Endodermal cell (in vitro differentiated cells): Measurements from ENCODE around the gene CIB4. TPM values are rescaled to one million over a fixed set of nuclear protein-coding genes. Genes with fewer than 3 reads are reported as not detected.
A peak's percentile ranks its signal among the peaks of the same experiment; 100 is the strongest.
"Not testable (repeated sequence)": the region's sequence is repeated elsewhere in the genome, so short reads cannot be mapped to it uniquely, and the experiment has no call there.

ENCODE experiments used
- DNase-seq: peaks from one replicate; pipeline ENCODE4 v3.0.0-alpha.2; 2017
- H3K27ac ChIP-seq: 2 replicates; pipeline ENCODE4 v1.5.1; 2013; ENCODE audit warnings: mild to moderate bottlenecking, low read depth, low read length, moderate library complexity
- H3K27me3 ChIP-seq: 2 replicates; pipeline ENCODE4 v1.6.1; 2013; ENCODE audit warnings: mild to moderate bottlenecking, low read length, moderate library complexity; ENCODE audit not compliant: insufficient read depth, control insufficient read depth, poor library complexity, severe bottlenecking
- H3K36me3 ChIP-seq: 2 replicates; pipeline ENCODE4 v1.7.0; 2013; ENCODE audit warnings: mild to moderate bottlenecking, low read length, moderate library complexity; ENCODE audit not compliant: control insufficient read depth, insufficient read depth
- H3K4me1 ChIP-seq: one replicate; pipeline ENCODE4 v1.7.0; 2013; ENCODE audit warnings: low read length; ENCODE audit not compliant: control insufficient read depth, insufficient read depth
- H3K4me3 ChIP-seq: 2 replicates; pipeline ENCODE4 v1.5.1; 2013; ENCODE audit warnings: mild to moderate bottlenecking, low read length, moderate library complexity
- H3K9ac ChIP-seq: 2 replicates; pipeline ENCODE4 v1.6.1; 2013; ENCODE audit warnings: mild to moderate bottlenecking, low read length, moderate library complexity; ENCODE audit not compliant: poor library complexity, severe bottlenecking; ENCODE audit errors: extremely low read depth
- H3K9me3 ChIP-seq: 2 replicates; pipeline ENCODE4 v1.6.1; 2013; ENCODE audit warnings: mild to moderate bottlenecking, low read length, moderate library complexity; ENCODE audit not compliant: control insufficient read depth
- H3K27ac Mint-ChIP-seq: 2 replicates; pipeline ENCODE4 v1.8.0; 2020; ENCODE audit warnings: mixed read lengths
- H3K27me3 Mint-ChIP-seq: 2 replicates; pipeline ENCODE4 v1.8.0; 2021; ENCODE audit warnings: mild to moderate bottlenecking, mixed read lengths; ENCODE audit not compliant: insufficient read depth
- H3K36me3 Mint-ChIP-seq: 2 replicates; pipeline ENCODE4 v1.8.0; 2020; ENCODE audit warnings: low read depth, mixed read lengths
- H3K4me1 Mint-ChIP-seq: 2 replicates; pipeline ENCODE4 v1.8.0; 2020; ENCODE audit warnings: mixed read lengths
- H3K4me3 Mint-ChIP-seq: 2 replicates; pipeline ENCODE4 v1.8.0; 2020; ENCODE audit warnings: mild to moderate bottlenecking, moderate library complexity, mixed read lengths
- H3K9me3 Mint-ChIP-seq: 2 replicates; pipeline ENCODE4 v1.8.0; 2020; ENCODE audit warnings: mild to moderate bottlenecking, mixed read lengths
- WGBS, 2 experiments: methylation state at CpG; one replicate each; pipeline versions ENCODE4 v1.1.5 to v1.1.7; 2013; ENCODE audit warnings: missing lambda C conversion rate in 2 of 2, mixed read lengths in 1 of 2; ENCODE audit not compliant: insufficient coverage in 1 of 2, insufficient read length in 1 of 2; 5-methylcytosine and 5-hydroxymethylcytosine counted together
- total RNA-seq, 2 donors: library from RNA; stranded (reverse); fragmentation: NEBNext Ultra II Directional in 1 of 2; extraction: Animal tissue kit (Norgen Biotek cat#: 25700) in 1 of 2; gene quantifications; 2 replicates in 1 of 2; 3 replicates in 1 of 2; pipeline ENCODE4 v1.2.1, GENCODE V29; 2021
- TF ChIP-seq, protein P1 (sequence below): fragments of 200-600 bp; sonication (generic); conservative IDR thresholded peaks from 2 replicates; pipeline ENCODE4 v1.5.0; 2021; ENCODE audit warnings: antibody characterized with exemption, mild to moderate bottlenecking

The CIB4 gene
- total RNA-seq, 2 donors from 2014 or later, result not detected

- TF ChIP-seq, protein P1, sequence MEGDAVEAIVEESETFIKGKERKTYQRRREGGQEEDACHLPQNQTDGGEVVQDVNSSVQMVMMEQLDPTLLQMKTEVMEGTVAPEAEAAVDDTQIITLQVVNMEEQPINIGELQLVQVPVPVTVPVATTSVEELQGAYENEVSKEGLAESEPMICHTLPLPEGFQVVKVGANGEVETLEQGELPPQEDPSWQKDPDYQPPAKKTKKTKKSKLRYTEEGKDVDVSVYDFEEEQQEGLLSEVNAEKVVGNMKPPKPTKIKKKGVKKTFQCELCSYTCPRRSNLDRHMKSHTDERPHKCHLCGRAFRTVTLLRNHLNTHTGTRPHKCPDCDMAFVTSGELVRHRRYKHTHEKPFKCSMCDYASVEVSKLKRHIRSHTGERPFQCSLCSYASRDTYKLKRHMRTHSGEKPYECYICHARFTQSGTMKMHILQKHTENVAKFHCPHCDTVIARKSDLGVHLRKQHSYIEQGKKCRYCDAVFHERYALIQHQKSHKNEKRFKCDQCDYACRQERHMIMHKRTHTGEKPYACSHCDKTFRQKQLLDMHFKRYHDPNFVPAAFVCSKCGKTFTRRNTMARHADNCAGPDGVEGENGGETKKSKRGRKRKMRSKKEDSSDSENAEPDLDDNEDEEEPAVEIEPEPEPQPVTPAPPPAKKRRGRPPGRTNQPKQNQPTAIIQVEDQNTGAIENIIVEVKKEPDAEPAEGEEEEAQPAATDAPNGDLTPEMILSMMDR, result no peak
- Histone ChIP-seq H3K27me3 (peaks cover 12% of the 10 kb centered on the region), H3K4me1 (no peaks in the 10 kb centered on the region), H3K4me3 (no peak overlapping the region), H3K9me3 (no peaks in the 10 kb centered on the region), H3K27ac (no peak overlapping the region), H3K9ac (no peak overlapping the region), H3K36me3 (no peaks in the 10 kb centered on the region)
- no peak overlapping the region for H3K27ac Mint-ChIP-seq
- H3K4me3 Mint-ChIP-seq, result no peak overlapping the region
- WGBS, 2 experiments, result 91 to 100% methylated on average over 7 to 12 of the region's 12 CpGs
- H3K36me3 Mint-ChIP-seq, result no peaks in the 10 kb centered on the region
- H3K27me3 Mint-ChIP-seq, result peaks cover 20% of the 10 kb centered on the region
- DNase-seq, result peak; percentile 34
- H3K4me1 Mint-ChIP-seq, result peaks cover 2% of the 10 kb centered on the region
- H3K9me3 Mint-ChIP-seq, result no peaks in the 10 kb centered on the region
These were observed 71.7 kb downstream of the CIB4 start for GRCh38 chr2:26569216-26570082.

DNA sequence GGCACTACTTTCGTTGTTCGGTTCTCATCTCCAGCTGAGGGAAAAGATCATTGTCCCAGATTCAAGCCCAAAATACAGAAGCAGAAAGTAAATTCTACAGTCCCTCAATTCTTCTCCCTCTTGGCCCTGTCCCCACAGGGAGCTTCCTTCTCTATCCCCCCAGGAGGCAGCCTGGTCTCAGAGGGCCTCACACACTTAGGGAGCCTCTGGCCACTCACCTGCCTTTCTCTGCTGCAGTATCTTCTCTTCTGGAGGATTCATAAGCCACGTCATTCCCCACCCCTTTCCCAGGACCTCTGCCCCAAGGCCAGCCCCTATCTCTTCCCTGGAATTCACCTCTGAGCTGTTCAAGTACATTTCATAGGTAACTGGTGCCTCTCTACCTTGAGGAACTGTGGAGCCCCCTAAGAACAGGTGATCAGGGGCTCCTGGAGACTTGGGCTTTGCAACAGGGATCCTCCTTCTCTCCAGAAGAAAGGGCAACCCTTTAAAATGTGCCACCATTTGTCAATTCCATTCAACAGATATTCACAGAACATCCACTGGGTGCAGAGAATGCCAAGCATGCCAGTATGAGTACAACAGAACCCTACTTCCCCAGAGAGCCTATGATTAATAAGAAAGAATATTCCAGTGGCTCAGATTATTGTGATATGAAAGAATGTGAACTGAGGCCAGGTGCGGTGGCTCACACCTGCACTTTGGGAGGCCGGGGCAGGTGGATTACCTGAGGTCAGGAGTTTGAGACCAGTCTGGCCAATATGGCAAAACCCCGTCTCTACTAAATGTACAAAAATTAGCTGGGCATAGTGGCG is 72.9 kb downstream of the CIB4 start:
- Histone ChIP-seq H3K4me1 (no peaks in the 10 kb centered on the region), H3K9me3 (no peaks in the 10 kb centered on the region), H3K27ac (no peak overlapping the region), H3K36me3 (no peaks in the 10 kb centered on the region), H3K9ac (no peak overlapping the region), H3K27me3 (peaks cover 15% of the 10 kb centered on the region), H3K4me3 (no peak overlapping the region)
- TF ChIP-seq, protein P1, result no peak
- Mint-ChIP-seq H3K4me1 (peaks cover 2% of the 10 kb centered on the region), H3K36me3 (no peaks in the 10 kb centered on the region), H3K4me3 (no peak overlapping the region), H3K27me3 (peaks cover 27% of the 10 kb centered on the region), H3K27ac (no peak overlapping the region), H3K9me3 (no peaks in the 10 kb centered on the region)
- peak; percentile 39 for DNase-seq
- 79 to 84% methylated on average over 7 of the region's 7 CpGs for WGBS, 2 experiments

DNA sequence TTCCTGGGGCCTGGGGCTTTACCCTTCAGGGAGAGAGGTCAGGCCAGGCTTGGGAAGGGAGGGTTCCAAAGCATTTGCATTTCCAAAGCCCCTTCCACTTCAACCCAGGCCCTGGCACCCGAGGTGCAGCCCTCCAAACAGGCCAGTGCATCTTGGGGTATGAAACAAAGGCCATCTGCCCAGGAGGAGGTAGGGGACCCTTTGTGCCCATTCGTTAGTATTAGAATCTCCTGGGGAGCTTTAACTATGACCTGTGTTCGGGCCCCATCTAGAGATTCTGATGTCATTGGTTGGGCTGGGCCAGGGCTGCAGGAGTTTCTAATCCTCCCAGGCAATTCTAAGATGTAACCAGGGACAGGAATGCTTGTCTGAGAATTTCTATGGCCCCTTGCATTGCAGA is 73.6 kb downstream of the CIB4 start:
- H3K27me3 Mint-ChIP-seq, result peaks cover 31% of the 10 kb centered on the region

GRCh38 chr2:26566731-26567130 is 74.4 kb downstream of the CIB4 start:
- H3K4me3 Mint-ChIP-seq, H3K9me3 ChIP-seq, DNase-seq, H3K9me3 Mint-ChIP-seq, H3K4me1 Mint-ChIP-seq, H3K4me1 ChIP-seq, H3K4me3 ChIP-seq, H3K9ac ChIP-seq, H3K27ac Mint-ChIP-seq, H3K27ac ChIP-seq, H3K36me3 Mint-ChIP-seq, H3K36me3 ChIP-seq: not testable (repeated sequence)
- WGBS, 2 experiments, result 80% methylated on average over 1 of the region's 1 CpG; no CpG with 5 or more reads in 1 of the 2 experiments
- peaks cover 34% of the 10 kb centered on the region for H3K27me3 Mint-ChIP-seq
- H3K27me3 ChIP-seq, result peaks cover 30% of the 10 kb centered on the region

More for the DNA sequence above, 73.6 kb downstream of the CIB4 start:
- 17 to 55% methylated on average over 1 to 3 of the region's 3 CpGs for WGBS, 2 experiments
- Histone ChIP-seq H3K27me3 (peaks cover 22% of the 10 kb centered on the region), H3K27ac (no peak overlapping the region), H3K4me3 (no peak overlapping the region), H3K9me3 (no peaks in the 10 kb centered on the region), H3K9ac (no peak overlapping the region), H3K36me3 (no peaks in the 10 kb centered on the region), H3K4me1 (no peaks in the 10 kb centered on the region)
- no peaks in the 10 kb centered on the region for H3K9me3 Mint-ChIP-seq
- no peak overlapping the region for H3K27ac Mint-ChIP-seq
- H3K4me1 Mint-ChIP-seq, result peaks cover 2% of the 10 kb centered on the region
- H3K4me3 Mint-ChIP-seq, result no peak overlapping the region
- no peaks in the 10 kb centered on the region for H3K36me3 Mint-ChIP-seq
- TF ChIP-seq, protein P1, result no peak
- DNase-seq, result peak; percentile 47
